ENCODE data around the gene DUSP28.

Gene DUSP28

GRCh38 chr2:240564561-240565332 is 4.6 kb downstream of the DUSP28 start:
- peaks cover under 1% of the 10 kb centered on the region for H3K4me1 ChIP-seq (ENCODE audit: control insufficient read depth, low read depth, low read length)
- no peak overlapping the region for H3K27ac ChIP-seq (ENCODE audit: low read depth, low read length)
- DNase-seq: no peak
- H3K4me3 ChIP-seq (ENCODE audit: low read length): no peak overlapping the region
- no peak overlapping the region for H3K4ac ChIP-seq (ENCODE audit: low read depth, low read length)
- H2AK5ac ChIP-seq (ENCODE audit: low read length): no peak overlapping the region
- no peak overlapping the region for H4K5ac ChIP-seq (ENCODE audit: low read length)
- H2BK5ac ChIP-seq (ENCODE audit: low read length): no peak overlapping the region
- H2BK120ac ChIP-seq (ENCODE audit: low read depth, low read length): no peak overlapping the region
- H3K79me2 ChIP-seq (ENCODE audit: control insufficient read depth, insufficient read depth, low read length): no peaks in the 10 kb centered on the region
- no peak overlapping the region for H2BK15ac ChIP-seq (replicated peaks; ENCODE audit: low read depth)
- no peak overlapping the region for H3K18ac ChIP-seq (ENCODE audit: low read length)
- H3K23ac ChIP-seq (ENCODE audit: low read length): no peak overlapping the region
- no CpG with 5 or more reads among the region's 10 CpGs for WGBS (ENCODE audit: extremely low coverage, insufficient coverage, low lambda C conversion rate)
- H3K56ac ChIP-seq (ENCODE audit: low read length): no peak overlapping the region
- no peak overlapping the region for H4K8ac ChIP-seq (ENCODE audit: low read depth, low read length)
- no peaks in the 10 kb centered on the region for H3K79me1 ChIP-seq (ENCODE audit: low read length)
- H3K9ac ChIP-seq (ENCODE audit: low read length): no peak overlapping the region
- no peaks in the 10 kb centered on the region for H3K27me3 ChIP-seq (ENCODE audit: insufficient read depth, low read length, poor library complexity)
- H3K4me2 ChIP-seq (ENCODE audit: low read length): no peak overlapping the region
- no peaks in the 10 kb centered on the region for H3K36me3 ChIP-seq (ENCODE audit: control insufficient read depth, insufficient read depth, low read length)

DNA sequence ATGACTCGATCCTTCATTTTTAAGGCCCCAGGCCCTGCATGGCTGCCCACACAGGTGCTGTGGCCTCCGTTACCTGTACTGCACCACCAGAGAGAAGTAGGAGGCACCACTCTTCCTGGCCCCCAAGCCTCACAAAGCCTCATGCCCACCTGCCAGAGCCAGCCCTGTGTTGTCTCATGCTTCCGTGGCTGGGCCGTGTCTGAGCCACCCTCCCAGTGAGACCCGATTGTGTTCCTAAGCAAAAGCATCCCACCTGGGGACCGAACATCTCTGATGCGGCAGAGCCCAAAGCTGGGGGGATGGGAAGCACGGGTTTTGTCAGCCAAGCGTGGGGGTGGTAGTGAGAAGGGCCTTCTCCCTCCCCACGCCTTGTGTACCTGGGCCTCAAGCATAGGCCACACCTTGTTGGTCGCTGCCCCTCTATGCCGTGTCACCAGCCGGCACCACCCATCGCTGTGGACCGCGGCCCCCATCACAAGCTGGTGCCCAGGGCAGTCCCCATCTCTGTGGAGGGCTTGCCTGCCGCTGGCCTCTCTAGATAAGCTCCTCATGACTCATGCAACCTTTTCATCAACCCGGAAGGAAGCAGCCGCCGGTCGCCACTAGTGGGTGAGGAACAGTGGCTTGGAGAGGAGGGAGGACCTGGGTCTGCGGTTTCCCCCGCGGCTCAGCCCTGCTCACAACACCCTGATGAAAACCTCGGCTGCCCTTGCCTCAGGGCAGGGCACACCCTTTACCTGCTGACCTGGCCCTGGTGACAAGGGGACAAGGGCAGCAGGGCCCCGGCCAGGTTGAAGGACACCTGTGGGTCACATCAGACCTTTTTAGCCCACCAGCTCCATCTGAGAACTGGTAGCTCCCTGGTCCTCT is 5.4 kb downstream of the DUSP28 start:
- Histone ChIP-seq H3K27me3 (ENCODE audit: insufficient read depth, low read length, poor library complexity) (no peaks in the 10 kb centered on the region), H3K79me2 (ENCODE audit: control insufficient read depth, insufficient read depth, low read length) (no peaks in the 10 kb centered on the region), H3K56ac (ENCODE audit: low read length) (peak overlapping the region; percentile 66), H2BK15ac (replicated peaks; ENCODE audit: low read depth) (no peak overlapping the region), H3K36me3 (ENCODE audit: control insufficient read depth, insufficient read depth, low read length) (no peaks in the 10 kb centered on the region), H3K4me3 (ENCODE audit: low read length) (no peak overlapping the region), H4K8ac (ENCODE audit: low read depth, low read length) (no peak overlapping the region), H2BK120ac (ENCODE audit: low read depth, low read length) (no peak overlapping the region), H4K5ac (ENCODE audit: low read length) (no peak overlapping the region), H3K18ac (ENCODE audit: low read length) (peak overlapping the region; percentile 3), H3K27ac (ENCODE audit: low read depth, low read length) (no peak overlapping the region), H2AK5ac (ENCODE audit: low read length) (no peak overlapping the region), H2BK5ac (ENCODE audit: low read length) (no peak overlapping the region), H3K23ac (ENCODE audit: low read length) (no peak overlapping the region), H3K4me2 (ENCODE audit: low read length) (no peak overlapping the region), H3K9ac (ENCODE audit: low read length) (peak overlapping the region; percentile 37), H3K4ac (ENCODE audit: low read depth, low read length) (no peak overlapping the region), H3K79me1 (ENCODE audit: low read length) (no peaks in the 10 kb centered on the region), H3K4me1 (ENCODE audit: control insufficient read depth, low read depth, low read length) (no peaks in the 10 kb centered on the region)
- no CpG with 5 or more reads among the region's 26 CpGs for WGBS (ENCODE audit: extremely low coverage, insufficient coverage, low lambda C conversion rate)
- DNase-seq: no peak

- H3K27ac ChIP-seq (ENCODE audit: low read depth, low read length): no peak overlapping the region
Observed at GRCh38 chr2:240566203-240567136, 6.3 kb downstream of the DUSP28 start.

DNA sequence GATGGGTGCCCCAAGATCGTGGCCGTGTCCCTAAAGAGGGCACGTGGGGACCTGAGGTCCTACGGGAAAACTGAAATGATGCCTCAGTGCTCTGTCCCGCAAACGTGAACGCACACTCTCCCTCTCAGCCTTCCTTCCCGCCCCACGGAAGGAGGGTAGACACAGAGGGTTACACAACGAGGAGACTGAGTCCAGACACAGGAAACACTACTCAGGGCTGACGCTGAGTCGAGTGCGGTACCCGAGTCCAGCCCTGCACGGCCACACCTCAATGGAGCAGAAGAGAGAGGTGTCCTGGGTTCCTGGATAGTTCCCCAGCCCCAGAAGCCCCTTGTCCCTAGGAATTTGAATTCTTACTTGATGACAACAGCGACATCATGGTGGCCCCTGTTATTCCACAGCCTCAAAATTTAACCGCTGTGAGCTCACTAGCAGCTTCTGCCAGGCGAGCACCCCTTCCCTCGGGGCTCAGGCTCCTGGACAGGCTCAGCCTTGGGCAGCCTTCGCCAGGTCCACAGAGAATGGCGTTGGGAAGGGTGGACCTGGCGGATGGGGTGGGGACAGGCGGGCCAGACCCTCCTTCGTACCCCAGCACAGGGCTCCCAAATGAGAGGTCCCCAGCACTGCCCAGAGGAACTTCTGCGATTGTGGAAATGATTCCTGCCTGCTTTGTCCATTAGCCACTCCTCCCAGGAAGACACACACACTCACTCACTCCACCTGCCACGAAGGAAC is 7.1 kb downstream of the DUSP28 start:
- peak overlapping the region; percentile 51 for H2AK5ac ChIP-seq (ENCODE audit: low read length)
- peak overlapping the region; percentile 66 for H3K23ac ChIP-seq (ENCODE audit: low read length)
- no CpG with 5 or more reads among the region's 26 CpGs for WGBS (ENCODE audit: extremely low coverage, insufficient coverage, low lambda C conversion rate)
- no peaks in the 10 kb centered on the region for H3K79me1 ChIP-seq (ENCODE audit: low read length)
- no peak overlapping the region for H3K4ac ChIP-seq (ENCODE audit: low read depth, low read length)
- H2BK15ac ChIP-seq (replicated peaks; ENCODE audit: low read depth): no peak overlapping the region
- no peaks in the 10 kb centered on the region for H3K36me3 ChIP-seq (ENCODE audit: control insufficient read depth, insufficient read depth, low read length)
- no peak overlapping the region for H3K18ac ChIP-seq (ENCODE audit: low read length)
- peak overlapping the region; percentile 67 for H3K56ac ChIP-seq (ENCODE audit: low read length)
- H3K4me1 ChIP-seq (ENCODE audit: control insufficient read depth, low read depth, low read length): no peaks in the 10 kb centered on the region
- H2BK120ac ChIP-seq (ENCODE audit: low read depth, low read length): no peak overlapping the region
- H3K4me3 ChIP-seq (ENCODE audit: low read length): no peak overlapping the region
- H4K8ac ChIP-seq (ENCODE audit: low read depth, low read length): no peak overlapping the region
- H3K27ac ChIP-seq (ENCODE audit: low read depth, low read length): no peak overlapping the region
- H3K27me3 ChIP-seq (ENCODE audit: insufficient read depth, low read length, poor library complexity): no peaks in the 10 kb centered on the region
- no peak for DNase-seq
- peak overlapping the region; percentile 45 for H3K4me2 ChIP-seq (ENCODE audit: low read length)
- H3K79me2 ChIP-seq (ENCODE audit: control insufficient read depth, insufficient read depth, low read length): no peaks in the 10 kb centered on the region
- H4K5ac ChIP-seq (ENCODE audit: low read length): no peak overlapping the region
- no peak overlapping the region for H3K9ac ChIP-seq (ENCODE audit: low read length)
- H2BK5ac ChIP-seq (ENCODE audit: low read length): no peak overlapping the region

More at GRCh38 chr2:240566203-240567136, 6.3 kb downstream of the DUSP28 start:
- no peak overlapping the region for H4K5ac ChIP-seq (ENCODE audit: low read length)
- peak; percentile 71 for DNase-seq
- H2BK5ac ChIP-seq (ENCODE audit: low read length): no peak overlapping the region
- no peak overlapping the region for H2BK15ac ChIP-seq (replicated peaks; ENCODE audit: low read depth)
- no peaks in the 10 kb centered on the region for H3K79me1 ChIP-seq (ENCODE audit: low read length)
- no peaks in the 10 kb centered on the region for H3K4me1 ChIP-seq (ENCODE audit: control insufficient read depth, low read depth, low read length)
- H3K18ac ChIP-seq (ENCODE audit: low read length): peak overlapping the region; percentile 3
- WGBS (ENCODE audit: extremely low coverage, insufficient coverage, low lambda C conversion rate): no CpG with 5 or more reads among the region's 53 CpGs
- H3K27me3 ChIP-seq (ENCODE audit: insufficient read depth, low read length, poor library complexity): no peaks in the 10 kb centered on the region
- H3K4me3 ChIP-seq (ENCODE audit: low read length): no peak overlapping the region
- no peak overlapping the region for H3K4ac ChIP-seq (ENCODE audit: low read depth, low read length)
- H3K56ac ChIP-seq (ENCODE audit: low read length): peak overlapping the region; percentile 66
- H2AK5ac ChIP-seq (ENCODE audit: low read length): peak overlapping the region; percentile 51
- H3K79me2 ChIP-seq (ENCODE audit: control insufficient read depth, insufficient read depth, low read length): no peaks in the 10 kb centered on the region
- no peak overlapping the region for H4K8ac ChIP-seq (ENCODE audit: low read depth, low read length)
- H3K9ac ChIP-seq (ENCODE audit: low read length): peak overlapping the region; percentile 37
- no peak overlapping the region for H3K4me2 ChIP-seq (ENCODE audit: low read length)
- H2BK120ac ChIP-seq (ENCODE audit: low read depth, low read length): no peak overlapping the region
- peak overlapping the region; percentile 66 for H3K23ac ChIP-seq (ENCODE audit: low read length)
- no peaks in the 10 kb centered on the region for H3K36me3 ChIP-seq (ENCODE audit: control insufficient read depth, insufficient read depth, low read length)
